Keratinocyte (primary cell): Measurements from ENCODE around the gene TRMT61B. TPM values are rescaled to one million over a fixed set of nuclear protein-coding genes. Genes with fewer than 3 reads are reported as not detected.

Experiments used
- DNase-seq: peaks from one replicate; pipeline ENCODE4 v3.0.0-alpha.2; 2011; ENCODE audit warnings: low read depth, missing footprints, low spot score
- FAIRE-seq: peaks from 2 replicates; lab custom pipeline; 2011; peaks lifted over from hg19 to GRCh38; lab: Jason Lieb, UNC
- H2AFZ ChIP-seq: 2 replicates; pipeline ENCODE4 v1.6.0; 2012; ENCODE audit warnings: low read length, control low read depth, inconsistent platforms; ENCODE audit not compliant: control insufficient read depth
- H3K27ac ChIP-seq: 2 replicates; pipeline ENCODE4 v1.5.1; 2011; ENCODE audit warnings: low read length; ENCODE audit not compliant: control insufficient read depth, insufficient read depth
- H3K27me3 ChIP-seq: 3 replicates; pipeline ENCODE4 v1.6.0; 2011; ENCODE audit warnings: low read length; ENCODE audit not compliant: control insufficient read depth, insufficient read depth; ENCODE audit errors: extremely low read depth
- H3K36me3 ChIP-seq, 2 experiments: 2 replicates in 1 of 2; 3 replicates in 1 of 2; pipeline ENCODE4 v1.5.1; 2011; ENCODE audit warnings: low read length in 2 of 2, mild to moderate bottlenecking in 1 of 2; ENCODE audit not compliant: control insufficient read depth in 2 of 2, insufficient read depth in 2 of 2; ENCODE audit errors: extremely low read depth in 1 of 2
- H3K4me1 ChIP-seq: 3 replicates; pipeline ENCODE4 v1.5.1; 2011; ENCODE audit warnings: low read length; ENCODE audit not compliant: control insufficient read depth, insufficient read depth; ENCODE audit errors: extremely low read depth
- H3K4me2 ChIP-seq: 3 replicates; pipeline ENCODE4 v1.6.0; 2011; ENCODE audit warnings: low read depth, low read length; ENCODE audit not compliant: control insufficient read depth, insufficient read depth; ENCODE audit errors: extremely low read depth
- H3K4me3 ChIP-seq, 3 experiments: fragments of 200-600 bp in 1 of 3; sonication (generic) in 1 of 3; 2 replicates in 2 of 3; 3 replicates in 1 of 3; pipeline ENCODE4 v1.5.1; 2011 to 2016; ENCODE audit warnings: low read length in 3 of 3, mild to moderate bottlenecking in 3 of 3, control low read depth in 2 of 3, inconsistent platforms in 1 of 3, low read depth in 1 of 3, mixed read lengths in 1 of 3, mixed run types in 1 of 3, moderate library complexity in 1 of 3; ENCODE audit not compliant: control insufficient read depth in 2 of 3, insufficient read depth in 2 of 3; ENCODE audit errors: extremely low read depth in 1 of 3
- H3K79me2 ChIP-seq: 2 replicates; pipeline ENCODE4 v1.6.0; 2012; ENCODE audit warnings: low read length; ENCODE audit not compliant: control insufficient read depth, insufficient read depth
- H3K9ac ChIP-seq: 3 replicates; pipeline ENCODE4 v1.6.0; 2011; ENCODE audit warnings: low read length; ENCODE audit not compliant: control insufficient read depth, insufficient read depth; ENCODE audit errors: extremely low read depth
- H3K9me1 ChIP-seq: 3 replicates; pipeline ENCODE4 v1.6.0; 2011; ENCODE audit warnings: low read length; ENCODE audit not compliant: control insufficient read depth, insufficient read depth; ENCODE audit errors: extremely low read depth
- H3K9me3 ChIP-seq: 2 replicates; pipeline ENCODE4 v1.5.1; 2012; ENCODE audit warnings: low read depth, low read length; ENCODE audit not compliant: control insufficient read depth
- H4K20me1 ChIP-seq: 3 replicates; pipeline ENCODE4 v1.6.0; 2011; ENCODE audit warnings: low read length; ENCODE audit not compliant: control insufficient read depth, insufficient read depth; ENCODE audit errors: extremely low read depth
- EZH2 ChIP-seq: IDR thresholded peaks from one replicate; pipeline ENCODE4 v1.6.1; 2012; ENCODE audit warnings: inconsistent platforms, mild to moderate bottlenecking, low read length, moderate library complexity
- dilution Hi-C: fragments of 300-500 bp; cut with MboI; formaldehyde crosslinking; loops from one replicate; pipeline ENCODE4 v1.7.0; 2020; ENCODE audit warnings: low sequenced_read_pairs; ENCODE audit not compliant: extremely low pct_ligation_motif_present
- polyA plus RNA-seq, 5 experiments: library from polyadenylated mRNA; depleted of rRNA in 3 of 5; stranded (reverse) in 3 of 5; stranded (forward) in 1 of 5; unstranded in 1 of 5; fragments of >200 nt; gene quantifications; 1 replicate in 1 of 5; 2 replicates in 3 of 5; 3 replicates in 1 of 5; pipeline versions ENCODE4 v1.2.1 to v1.2.3, GENCODE V29; 2011 to 2012; ENCODE audit warnings: missing spikeins in 2 of 5, low read depth in 1 of 5, low replicate concordance in 1 of 5
- TF ChIP-seq, protein P1 (sequence below), 3 experiments: IDR thresholded peaks in 1 of 3; conservative IDR thresholded peaks in 1 of 3; optimal IDR thresholded peaks in 1 of 3; 2 replicates in 2 of 3; 3 replicates in 1 of 3; pipeline versions ENCODE3 to v1.5.1; 2011; ENCODE audit warnings: low read length in 3 of 3, mild to moderate bottlenecking in 3 of 3, moderate library complexity in 2 of 3, control low read depth in 1 of 3, inconsistent platforms in 1 of 3; ENCODE audit not compliant: insufficient read depth in 2 of 3; ENCODE audit errors: extremely low read depth in 1 of 3

The TRMT61B gene
- polyA plus RNA-seq, 1 donor (not counting 4 experiments of a cell fraction or from before 2014, with no cell fraction given), result 16.2 TPM

- no peak overlapping the region for H3K4me2 ChIP-seq
- no peaks in the 10 kb centered on the region for H3K9me3 ChIP-seq
- H4K20me1 ChIP-seq, result peaks cover 52% of the 10 kb centered on the region
- no peak overlapping the region for H3K27ac ChIP-seq
- peaks cover 4 to 34% of the 10 kb centered on the region in 2 experiments for H3K36me3 ChIP-seq
- H3K27me3 ChIP-seq, result no peaks in the 10 kb centered on the region
- H3K4me3 ChIP-seq, result no peak overlapping the region
- DNase-seq, result no peak
- H3K9me1 ChIP-seq, result no peaks in the 10 kb centered on the region
- no peak overlapping the region for H2AFZ ChIP-seq
- H3K79me2 ChIP-seq, result peaks cover 98% of the 10 kb centered on the region
- H3K9ac ChIP-seq, result no peak overlapping the region
- dilution Hi-C loops, result no loop called here
- FAIRE-seq, result no peak
- peaks cover 23% of the 10 kb centered on the region for H3K4me1 ChIP-seq
- TF ChIP-seq, protein P1, sequence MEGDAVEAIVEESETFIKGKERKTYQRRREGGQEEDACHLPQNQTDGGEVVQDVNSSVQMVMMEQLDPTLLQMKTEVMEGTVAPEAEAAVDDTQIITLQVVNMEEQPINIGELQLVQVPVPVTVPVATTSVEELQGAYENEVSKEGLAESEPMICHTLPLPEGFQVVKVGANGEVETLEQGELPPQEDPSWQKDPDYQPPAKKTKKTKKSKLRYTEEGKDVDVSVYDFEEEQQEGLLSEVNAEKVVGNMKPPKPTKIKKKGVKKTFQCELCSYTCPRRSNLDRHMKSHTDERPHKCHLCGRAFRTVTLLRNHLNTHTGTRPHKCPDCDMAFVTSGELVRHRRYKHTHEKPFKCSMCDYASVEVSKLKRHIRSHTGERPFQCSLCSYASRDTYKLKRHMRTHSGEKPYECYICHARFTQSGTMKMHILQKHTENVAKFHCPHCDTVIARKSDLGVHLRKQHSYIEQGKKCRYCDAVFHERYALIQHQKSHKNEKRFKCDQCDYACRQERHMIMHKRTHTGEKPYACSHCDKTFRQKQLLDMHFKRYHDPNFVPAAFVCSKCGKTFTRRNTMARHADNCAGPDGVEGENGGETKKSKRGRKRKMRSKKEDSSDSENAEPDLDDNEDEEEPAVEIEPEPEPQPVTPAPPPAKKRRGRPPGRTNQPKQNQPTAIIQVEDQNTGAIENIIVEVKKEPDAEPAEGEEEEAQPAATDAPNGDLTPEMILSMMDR (optimal IDR thresholded peaks at IDR 0.05 in 1 of 3, IDR thresholded peaks at IDR 0.05 in 1 of 3, conservative IDR thresholded peaks at IDR 0.05 in 1 of 3; ENCODE audit: extremely low read depth in 1 of 3, insufficient read depth in 2 of 3, low read length in 3 of 3), result no peak
- no peak for TF ChIP-seq EZH2
These were observed 31.7 kb upstream of the TRMT61B start for GRCh38 chr2:28901841-28902240.

DNA sequence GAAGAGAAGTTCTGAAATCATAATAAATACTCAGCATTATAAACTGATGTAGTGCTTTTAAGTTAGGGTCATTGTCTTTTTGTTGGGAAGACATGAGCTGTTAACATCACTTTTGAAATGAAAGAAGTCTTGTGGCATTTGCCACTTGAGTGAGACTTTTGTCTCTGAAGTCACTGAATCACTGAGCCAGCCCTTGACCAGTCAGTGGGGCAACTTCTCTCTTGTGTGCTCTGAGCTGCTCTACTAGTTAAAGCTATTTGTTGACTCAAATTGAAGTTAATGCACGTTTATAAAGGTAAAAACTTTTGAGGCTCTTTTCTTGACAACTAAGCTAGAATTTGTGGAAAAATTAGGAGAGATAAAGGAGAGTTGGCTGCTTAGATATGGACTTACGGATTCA is 31.1 kb upstream of the TRMT61B start:
- H3K9me3 ChIP-seq, result no peaks in the 10 kb centered on the region
- TF ChIP-seq, protein P1 (optimal IDR thresholded peaks at IDR 0.05 in 1 of 3, IDR thresholded peaks at IDR 0.05 in 1 of 3, conservative IDR thresholded peaks at IDR 0.05 in 1 of 3; ENCODE audit: extremely low read depth in 1 of 3, insufficient read depth in 2 of 3, low read length in 3 of 3), result no peak
- TF ChIP-seq EZH2, result no peak
- peaks cover 28% of the 10 kb centered on the region for H3K4me1 ChIP-seq
- dilution Hi-C loops, result no loop called here
- no peak overlapping the region for H3K4me3 ChIP-seq
- H3K4me2 ChIP-seq, result no peak overlapping the region
- no peak for DNase-seq
- FAIRE-seq, result no peak
- H3K79me2 ChIP-seq, result peaks cover 98% of the 10 kb centered on the region
- H2AFZ ChIP-seq, result no peak overlapping the region
- no peaks in the 10 kb centered on the region for H3K9me1 ChIP-seq
- H3K36me3 ChIP-seq, result peaks cover 3 to 30% of the 10 kb centered on the region in 2 experiments
- peaks cover 55% of the 10 kb centered on the region for H4K20me1 ChIP-seq
- H3K9ac ChIP-seq, result no peak overlapping the region
- no peak overlapping the region for H3K27ac ChIP-seq
- no peaks in the 10 kb centered on the region for H3K27me3 ChIP-seq
